GM12872 (cell line): ENCODE measurements around the gene MGMT.

ENCODE experiments used
- TF ChIP-seq, protein P1 (sequence below): IDR thresholded peaks from 3 replicates; pipeline ENCODE4 v1.5.1; 2011; ENCODE audit warnings: low read depth, mild to moderate bottlenecking, low read length, moderate library complexity; ENCODE audit not compliant: insufficient read depth

MGMT gene

DNA sequence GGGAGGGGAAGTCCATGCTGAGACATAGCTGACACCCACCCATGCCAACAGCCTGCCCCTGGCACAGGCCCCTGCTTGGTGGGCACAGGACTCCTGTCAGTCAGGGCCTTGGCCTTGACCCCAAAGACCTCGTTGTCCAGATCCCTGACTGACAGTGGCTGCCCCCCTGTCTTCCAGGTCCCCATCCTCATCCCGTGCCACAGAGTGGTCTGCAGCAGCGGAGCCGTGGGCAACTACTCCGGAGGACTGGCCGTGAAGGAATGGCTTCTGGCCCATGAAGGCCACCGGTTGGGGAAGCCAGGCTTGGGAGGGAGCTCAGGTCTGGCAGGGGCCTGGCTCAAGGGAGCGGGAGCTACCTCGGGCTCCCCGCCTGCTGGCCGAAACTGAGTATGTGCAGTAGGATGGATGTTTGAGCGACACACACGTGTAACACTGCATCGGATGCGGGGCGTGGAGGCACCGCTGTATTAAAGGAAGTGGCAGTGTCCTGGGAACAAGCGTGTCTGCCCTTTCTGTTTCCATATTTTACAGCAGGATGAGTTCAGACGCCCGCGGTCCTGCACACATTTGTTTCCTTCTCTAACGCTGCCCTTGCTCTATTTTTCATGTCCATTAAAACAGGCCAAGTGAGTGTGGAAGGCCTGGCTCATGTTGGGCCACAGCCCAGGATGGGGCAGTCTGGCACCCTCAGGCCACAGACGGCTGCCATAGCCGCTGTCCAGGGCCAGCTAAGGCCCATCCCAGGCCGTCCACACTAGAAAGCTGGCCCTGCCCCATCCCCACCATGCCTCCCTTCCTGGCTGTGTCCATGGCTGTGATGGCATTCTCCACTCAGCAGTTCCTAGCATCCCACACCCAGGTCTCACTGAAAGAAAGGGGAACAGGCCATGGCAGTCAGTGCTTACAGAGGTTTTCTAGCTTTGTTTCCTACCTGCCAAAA lies 299.8 kb downstream of the MGMT start:
- TF ChIP-seq, protein P1, sequence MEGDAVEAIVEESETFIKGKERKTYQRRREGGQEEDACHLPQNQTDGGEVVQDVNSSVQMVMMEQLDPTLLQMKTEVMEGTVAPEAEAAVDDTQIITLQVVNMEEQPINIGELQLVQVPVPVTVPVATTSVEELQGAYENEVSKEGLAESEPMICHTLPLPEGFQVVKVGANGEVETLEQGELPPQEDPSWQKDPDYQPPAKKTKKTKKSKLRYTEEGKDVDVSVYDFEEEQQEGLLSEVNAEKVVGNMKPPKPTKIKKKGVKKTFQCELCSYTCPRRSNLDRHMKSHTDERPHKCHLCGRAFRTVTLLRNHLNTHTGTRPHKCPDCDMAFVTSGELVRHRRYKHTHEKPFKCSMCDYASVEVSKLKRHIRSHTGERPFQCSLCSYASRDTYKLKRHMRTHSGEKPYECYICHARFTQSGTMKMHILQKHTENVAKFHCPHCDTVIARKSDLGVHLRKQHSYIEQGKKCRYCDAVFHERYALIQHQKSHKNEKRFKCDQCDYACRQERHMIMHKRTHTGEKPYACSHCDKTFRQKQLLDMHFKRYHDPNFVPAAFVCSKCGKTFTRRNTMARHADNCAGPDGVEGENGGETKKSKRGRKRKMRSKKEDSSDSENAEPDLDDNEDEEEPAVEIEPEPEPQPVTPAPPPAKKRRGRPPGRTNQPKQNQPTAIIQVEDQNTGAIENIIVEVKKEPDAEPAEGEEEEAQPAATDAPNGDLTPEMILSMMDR: no peak

DNA sequence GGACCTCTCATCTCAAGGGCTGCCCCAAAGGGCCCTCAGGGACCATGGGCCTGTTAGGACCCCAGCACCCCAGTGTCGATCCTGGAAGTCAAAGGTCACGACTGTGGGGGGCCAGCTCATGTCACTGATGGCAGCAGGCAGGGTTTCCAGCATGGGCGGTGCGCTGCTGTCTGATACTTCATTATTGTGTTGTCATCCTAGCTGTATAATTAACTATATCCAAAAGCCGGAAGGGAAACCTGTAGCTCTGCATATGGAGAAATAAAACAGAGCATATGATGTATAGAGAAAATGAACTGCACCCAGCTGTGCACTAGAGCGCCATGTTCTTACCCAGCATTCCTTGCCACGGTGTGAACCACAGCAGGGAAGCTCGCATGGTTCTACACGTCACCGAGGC lies 300.7 kb downstream of the MGMT start:
- TF ChIP-seq, protein P1: no peak

DNA sequence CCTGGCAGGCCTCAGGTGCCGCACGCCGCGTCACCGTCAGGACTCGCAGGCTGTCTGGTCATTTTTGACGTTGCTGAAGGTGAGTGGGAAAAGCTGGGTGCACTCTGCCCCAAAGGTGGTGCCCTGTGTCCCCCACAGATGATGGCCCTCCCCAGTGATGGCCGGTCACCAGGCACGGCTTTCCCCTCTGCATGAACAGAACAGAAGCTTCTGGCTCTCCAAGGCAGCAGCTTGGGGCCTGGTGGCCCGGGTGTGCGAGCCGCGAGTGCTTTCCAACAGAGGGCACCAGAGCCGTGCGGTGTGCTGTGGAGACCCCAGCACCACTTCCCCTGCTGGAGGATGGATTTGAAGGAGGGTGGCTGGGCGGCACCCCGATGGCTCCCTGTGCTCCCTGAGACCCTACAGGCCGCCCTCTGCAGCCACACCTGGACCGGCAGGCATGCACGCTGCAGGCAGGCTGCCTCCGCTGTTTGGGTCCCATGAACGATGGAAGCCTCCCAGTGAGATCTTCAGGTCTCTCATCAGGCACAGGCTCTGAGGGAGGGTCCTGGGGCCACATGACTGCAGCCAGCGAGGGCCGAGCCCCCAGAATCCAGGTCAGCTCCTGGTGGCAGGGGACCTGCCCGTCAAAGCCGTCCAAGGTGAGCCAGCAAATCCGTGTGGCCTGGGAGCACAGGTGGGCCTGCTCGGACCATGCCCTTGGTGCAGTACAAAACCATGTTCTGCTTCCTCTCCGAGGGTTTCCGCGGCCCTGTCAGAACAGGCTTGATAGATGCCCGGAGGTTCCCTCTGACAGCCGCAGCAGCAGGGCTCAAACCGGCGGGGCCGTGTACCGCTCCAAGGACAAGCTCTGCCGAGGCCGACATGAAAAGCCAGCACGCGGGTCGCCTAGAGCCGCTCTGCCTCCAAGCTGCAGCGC lies 301.7 kb downstream of the MGMT start:
- TF ChIP-seq, protein P1: no peak

DNA sequence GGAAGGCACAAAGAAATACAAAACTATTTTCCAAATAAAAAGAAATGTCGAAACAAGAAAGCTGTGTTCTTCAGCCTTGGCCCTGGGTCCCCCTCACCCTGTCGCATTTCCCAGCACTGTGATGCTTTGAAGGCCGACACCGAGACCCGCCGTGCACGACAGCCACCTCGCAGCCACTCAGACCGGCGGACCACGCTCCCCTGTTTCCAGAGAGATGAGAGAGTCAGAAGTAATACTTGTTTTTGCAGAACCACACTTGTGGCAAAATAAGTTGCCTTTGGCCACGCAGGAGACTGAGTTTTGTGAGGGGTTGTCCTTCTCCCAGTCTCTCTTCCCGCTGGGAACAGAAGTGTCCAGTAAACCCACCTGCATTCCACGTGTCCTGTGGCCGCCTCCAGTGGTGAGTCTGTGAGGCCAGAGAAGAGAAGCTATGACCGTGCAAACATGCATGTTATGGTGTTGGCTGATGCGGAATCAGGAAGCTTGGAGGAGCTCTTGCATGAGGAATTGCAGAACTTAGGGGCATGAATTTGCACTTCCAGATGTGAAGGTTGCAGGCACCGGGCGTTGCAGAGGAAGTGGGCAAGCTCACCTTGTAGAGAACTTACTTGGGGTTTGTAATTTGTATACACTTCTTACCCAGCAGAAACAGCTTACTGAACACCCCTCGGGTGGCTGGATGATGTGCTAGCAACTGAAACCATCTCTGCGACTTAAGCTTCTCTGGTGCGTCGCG lies 302.5 kb downstream of the MGMT start:
- TF ChIP-seq, protein P1: no peak

DNA sequence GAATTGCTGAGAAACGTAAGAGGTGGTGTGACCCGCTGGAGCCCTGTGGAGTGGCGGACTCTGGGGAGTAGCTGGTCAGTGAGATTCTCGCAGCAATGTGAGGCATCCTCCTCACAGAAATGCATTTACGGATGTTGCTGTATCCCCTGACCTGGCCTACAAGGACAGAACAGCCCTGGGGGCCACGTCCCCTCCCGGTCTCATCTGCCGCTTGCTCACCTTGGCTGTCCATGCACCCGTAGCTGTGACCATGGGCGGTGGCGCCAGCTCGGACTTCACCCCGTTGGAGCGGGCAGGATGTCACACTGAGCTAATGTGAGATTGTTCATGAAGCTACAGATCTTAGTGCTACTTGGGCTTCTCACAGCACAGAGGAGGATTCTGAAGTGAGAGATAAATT lies 303.2 kb downstream of the MGMT start:
- TF ChIP-seq, protein P1: no peak

DNA sequence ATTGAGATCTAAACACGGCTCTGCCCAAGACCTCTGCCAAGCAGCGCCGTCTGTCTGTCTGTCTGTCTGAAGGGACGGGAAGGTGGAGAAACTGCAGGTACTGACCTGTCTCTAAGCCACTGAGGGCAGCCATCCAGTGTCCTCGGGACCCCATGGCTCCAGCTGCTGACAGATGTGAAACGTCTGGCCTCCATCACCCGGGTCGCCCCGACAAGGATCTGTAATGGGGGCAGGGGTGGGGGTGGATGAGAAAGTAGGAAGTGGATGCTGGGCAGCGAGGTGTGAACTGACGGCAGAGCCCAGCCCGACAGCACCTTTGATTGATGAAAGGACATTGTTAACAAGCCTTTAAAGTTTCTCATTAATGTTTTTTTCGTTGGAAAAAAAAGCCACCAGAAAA lies 304.0 kb downstream of the MGMT start:
- TF ChIP-seq, protein P1: no peak

DNA sequence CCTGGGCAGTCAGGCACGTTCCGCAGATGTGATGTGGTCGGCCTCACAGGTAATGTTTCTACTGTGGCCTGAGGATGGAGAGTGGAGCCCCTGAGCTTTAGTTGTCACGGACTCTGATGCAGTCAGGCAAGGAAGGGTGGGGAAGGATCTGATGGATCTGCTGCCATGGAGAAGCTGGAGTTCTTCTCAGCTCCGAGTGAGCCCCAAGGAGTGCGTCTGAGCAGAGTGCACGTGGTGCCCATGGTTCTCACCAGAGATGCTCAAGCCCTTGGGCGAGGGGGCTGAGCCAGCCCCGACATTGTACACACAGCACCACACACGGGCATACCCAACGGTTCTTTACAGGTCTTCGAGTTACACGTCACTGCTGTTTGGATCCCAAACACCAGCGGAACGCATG lies 304.5 kb downstream of the MGMT start:
- TF ChIP-seq, protein P1: no peak
